DMS79 (cell line): ENCODE measurements around the gene AKR1E2.

Experiments used
- DNase-seq: peaks from one replicate; lab custom pipeline; 2025; lab: John Stamatoyannopoulos, UW

Gene AKR1E2

DNA sequence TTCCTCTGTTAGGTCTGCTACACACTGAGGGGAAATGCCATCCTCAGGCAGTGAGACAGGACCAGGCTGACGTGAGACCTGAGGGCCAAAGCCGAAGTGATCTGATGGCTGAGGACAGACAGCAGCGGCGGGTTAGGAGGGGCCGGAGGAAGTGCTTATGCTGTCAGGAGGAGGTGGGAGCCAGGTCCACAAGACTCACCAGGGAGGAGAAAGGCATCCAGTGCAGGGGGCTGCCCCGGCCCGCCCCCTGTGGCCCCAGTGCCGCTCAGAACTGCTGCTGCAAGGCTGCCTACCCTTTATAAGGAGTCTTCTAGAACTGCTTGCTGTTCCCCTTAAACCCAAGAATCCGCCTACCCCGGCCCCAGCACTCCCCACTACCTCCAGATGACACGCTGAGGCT is 19.8 kb downstream of the AKR1E2 start:
- DNase-seq, result no peak

DNA sequence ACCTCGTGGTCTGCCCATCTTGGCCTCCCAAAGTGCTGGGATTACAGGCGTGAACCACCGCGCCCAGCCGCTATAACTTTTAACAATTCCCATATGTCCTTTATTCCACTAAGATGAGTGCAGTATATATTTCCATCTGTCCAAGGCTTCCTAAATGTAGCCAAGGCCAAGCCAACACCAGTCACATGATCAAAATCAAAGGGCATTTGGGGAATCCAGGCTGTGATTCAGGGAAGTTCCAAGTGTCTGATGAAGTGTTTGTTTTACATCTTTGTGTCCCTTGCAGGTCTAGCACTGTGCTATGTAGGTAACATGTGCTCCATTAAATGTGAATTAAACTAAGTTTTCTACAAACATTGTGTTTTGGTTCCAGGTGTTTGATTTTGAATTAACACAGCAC is 20.8 kb downstream of the AKR1E2 start:
- DNase-seq, result no peak

DNA sequence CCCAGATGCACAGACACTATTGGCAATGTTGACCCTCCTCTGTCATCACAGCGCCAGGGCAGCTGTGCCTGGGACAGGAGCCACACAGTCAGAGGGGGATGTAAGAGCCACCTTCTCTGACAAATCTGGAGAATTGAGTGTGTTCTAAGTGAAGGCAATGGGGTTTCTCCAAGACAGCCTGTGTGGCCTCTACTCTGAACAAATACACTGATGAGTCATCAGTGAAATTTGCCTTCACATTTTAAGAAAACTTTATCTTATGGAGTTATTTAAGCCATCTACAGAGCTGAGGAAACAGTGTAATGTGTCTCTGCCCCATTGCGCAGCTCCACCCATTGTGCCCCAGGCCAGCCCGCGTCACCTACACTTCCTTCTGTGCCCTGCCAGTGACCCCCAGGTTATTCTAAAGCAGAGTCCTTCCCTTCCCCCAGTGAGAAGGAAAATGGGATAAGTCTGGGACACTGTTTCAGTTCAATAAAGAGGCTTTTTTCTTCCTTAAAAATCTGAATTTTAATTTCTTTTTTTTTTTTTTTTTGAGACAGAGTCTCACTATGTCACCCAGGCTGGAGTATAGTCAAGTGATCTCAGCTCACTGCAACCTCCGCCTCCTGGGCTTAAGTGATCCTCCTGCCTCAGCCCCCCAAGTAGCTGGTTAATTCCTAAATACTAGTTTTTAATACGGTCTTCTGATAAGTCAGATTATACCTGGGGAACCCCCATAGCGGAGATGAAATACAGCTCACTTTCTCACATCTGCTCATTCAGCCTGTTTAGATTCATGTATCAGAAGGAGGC is 21.8 kb downstream of the AKR1E2 start:
- DNase-seq, result no peak

DNA sequence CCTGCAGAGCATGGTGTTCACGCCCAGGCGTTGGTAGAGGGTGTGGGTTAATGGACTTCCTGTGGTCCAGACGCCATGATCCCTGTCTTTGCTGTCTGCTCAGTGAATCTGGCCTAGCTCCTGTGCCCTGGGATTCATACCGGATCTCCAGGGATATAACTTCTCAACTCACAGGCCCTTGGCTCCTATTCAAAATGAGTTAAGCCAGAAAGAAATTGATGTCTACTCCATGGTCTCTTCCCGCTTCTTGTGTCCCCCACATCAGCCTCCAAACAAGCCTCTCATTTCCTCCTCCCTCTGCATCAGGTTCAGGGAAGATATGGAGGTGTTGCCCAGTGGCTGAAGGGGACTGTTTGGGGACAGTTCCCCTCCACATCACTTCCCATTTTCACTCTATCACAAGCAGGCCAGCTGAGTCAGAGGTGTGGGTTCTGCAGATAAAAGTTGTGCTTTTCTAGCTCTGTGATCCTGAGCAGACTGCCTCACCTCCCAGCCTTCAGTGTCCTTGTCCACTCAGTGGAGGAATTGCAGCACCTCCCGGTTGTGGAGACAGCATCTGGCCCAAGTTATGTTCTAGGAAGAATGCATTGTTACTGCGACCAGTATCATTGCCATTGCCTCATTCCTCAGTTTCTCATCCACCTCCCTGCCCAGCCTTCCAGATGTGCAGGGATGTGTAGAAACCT is 22.5 kb downstream of the AKR1E2 start:
- no peak for DNase-seq

DNA sequence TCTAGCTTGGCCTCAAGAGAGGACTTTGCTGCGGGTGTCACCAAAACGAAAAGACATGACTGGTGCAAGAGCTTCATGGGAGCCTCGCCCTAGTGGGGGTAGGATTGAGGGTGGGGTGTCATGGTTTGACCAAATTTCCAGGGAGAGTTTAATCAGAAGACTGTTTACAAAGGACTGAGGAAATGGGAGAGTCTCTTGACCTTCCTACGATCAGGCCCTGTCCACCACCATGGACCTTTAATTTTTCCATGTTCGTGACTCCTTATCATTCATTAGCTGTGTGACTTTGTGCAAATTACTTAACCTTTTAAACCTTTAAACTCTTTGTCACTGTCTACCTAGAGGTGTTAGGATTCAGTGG is 23.0 kb downstream of the AKR1E2 start:
- DNase-seq, result no peak

DNA sequence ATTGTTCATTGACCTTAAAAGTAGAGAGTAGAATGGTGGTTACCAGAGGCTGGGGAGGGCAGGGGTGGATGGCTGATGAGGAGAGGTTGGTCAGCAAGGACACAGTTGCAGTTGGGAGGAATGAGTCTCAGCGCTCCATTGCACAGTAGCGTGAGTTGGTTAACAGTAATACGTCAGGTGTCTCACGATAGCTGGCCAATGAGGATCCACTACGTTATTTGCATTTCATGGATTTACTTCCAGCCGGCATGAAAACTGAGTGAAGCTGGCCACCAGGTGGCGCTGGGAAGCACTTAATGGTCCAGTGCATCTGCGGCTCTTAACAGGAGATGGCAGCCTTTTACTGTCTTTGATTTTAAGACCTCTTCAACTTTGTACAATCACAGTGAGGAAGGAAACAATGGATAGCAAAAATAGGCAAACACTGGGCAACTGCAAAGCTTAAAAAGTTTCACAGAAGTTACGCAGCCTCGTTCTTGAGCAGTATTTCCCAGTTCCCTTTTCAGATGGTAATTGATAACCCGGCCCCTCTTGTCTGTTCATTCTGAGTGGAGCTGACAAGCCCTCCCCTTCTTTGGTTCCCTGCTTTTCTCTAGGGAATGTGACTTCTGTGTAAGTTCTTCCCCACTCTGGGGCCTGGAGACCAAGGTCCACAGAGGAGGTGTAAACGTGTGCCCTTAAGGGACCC is 23.7 kb downstream of the AKR1E2 start:
- DNase-seq, result peak; percentile 18

DNA sequence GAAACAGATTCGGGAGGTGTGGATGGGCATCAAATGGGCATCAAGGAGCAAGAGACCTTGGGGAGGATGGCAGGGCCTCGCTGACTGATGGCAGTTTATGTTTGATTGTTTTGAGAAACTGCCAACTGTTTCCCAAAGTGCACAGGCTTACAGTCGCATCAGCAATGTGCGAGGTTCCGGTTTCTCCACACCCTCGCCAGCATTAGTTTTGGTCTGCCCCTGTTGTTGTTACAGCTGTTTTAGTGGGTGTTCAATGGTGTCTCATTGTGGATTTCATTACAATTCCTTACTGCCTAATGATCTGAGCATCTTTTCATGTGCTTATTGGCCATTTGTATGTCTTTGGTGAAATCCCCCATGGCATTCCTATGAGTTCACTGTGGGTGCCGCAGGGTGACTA is 24.4 kb downstream of the AKR1E2 start:
- no peak for DNase-seq

DNA sequence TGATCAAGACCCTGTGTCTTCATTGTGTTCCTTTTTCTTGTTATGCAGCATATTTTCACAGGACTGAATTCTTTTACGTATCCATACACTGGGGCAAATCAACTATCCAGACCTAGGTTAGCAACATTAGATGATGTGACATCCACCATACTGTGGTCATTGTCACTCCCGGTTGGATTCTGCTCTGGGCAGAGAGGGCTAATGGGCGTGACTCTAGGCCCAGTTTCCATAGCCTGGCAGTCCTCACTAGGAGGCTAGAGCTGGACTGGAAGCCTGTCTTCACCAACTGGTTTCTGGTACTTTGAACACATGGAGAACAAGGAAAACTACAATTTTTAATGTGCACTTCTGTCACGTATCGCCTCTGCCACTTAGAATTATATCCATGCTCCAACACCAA is 25.2 kb downstream of the AKR1E2 start:
- no peak for DNase-seq

DNA sequence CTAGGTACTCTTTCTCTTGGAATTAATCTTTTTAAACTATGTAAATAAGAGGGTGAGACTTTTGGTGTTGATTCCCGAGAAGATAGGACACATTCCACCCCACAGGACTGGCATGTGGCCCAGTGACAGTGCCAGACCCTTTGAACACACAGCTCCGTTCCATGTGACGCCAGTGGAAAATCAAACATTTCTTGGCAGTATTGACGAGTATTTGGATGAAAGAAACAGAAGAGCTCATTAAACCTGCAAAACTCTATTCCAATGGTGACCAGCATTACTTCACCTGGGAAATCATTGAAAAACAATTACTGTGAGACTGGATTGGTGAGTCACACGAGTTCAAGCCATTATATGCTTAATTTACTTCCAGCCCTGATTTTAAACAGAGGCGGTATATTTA is 25.8 kb downstream of the AKR1E2 start:
- DNase-seq, result no peak

DNA sequence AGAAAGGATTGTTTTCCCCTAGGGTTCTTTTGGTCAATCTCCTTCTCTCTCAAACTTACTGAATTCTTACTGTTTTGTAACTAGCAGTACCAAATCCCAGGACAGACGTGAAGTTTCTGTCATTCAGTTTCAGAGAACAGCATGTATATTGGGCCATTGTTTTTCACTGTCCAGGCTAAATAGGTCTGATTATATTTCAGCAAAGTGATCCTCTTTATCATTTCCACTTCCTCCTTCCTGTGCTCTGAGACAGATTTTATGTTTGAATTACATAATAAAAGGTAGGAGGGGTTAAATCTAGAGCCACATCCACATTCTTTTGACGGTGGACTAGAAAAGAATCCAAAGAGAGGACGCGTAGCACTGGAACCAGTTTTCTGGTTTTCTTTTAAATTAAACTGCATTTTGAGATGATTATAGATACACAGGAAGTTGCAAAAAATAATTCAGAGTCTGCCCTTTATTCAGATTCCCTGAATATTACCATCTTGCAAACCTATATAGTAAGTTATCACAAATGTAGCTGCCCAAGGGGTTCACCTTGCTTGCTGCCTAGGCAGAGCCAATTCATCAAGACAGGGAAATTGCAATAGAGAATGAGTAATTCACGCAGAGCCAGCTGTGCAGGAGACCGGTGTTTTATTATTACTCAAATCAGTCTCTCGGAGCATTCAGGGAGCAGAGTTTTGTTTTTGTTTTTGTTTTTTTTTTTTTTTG is 40.1 kb downstream of the AKR1E2 start:
- no peak for DNase-seq

DNA sequence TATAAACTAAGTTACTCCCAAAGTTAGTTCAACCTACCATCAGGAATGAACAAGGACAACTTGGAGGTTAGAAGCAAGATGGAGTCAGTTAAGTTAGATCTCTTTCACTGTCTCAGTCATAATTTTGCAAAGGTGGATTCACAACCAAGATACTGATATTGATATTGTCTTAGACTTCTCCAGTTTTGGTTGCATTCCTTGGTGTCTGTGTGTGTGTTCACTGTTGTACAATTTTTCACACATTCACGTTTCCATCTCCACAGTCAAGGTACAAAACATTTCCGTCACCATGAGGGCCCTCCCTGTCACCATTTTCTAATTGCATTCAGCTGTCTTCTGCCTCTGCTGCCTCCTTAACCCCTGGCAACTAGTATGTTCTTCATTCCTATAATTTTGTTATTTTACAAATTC is 41.1 kb downstream of the AKR1E2 start:
- no peak for DNase-seq

DNA sequence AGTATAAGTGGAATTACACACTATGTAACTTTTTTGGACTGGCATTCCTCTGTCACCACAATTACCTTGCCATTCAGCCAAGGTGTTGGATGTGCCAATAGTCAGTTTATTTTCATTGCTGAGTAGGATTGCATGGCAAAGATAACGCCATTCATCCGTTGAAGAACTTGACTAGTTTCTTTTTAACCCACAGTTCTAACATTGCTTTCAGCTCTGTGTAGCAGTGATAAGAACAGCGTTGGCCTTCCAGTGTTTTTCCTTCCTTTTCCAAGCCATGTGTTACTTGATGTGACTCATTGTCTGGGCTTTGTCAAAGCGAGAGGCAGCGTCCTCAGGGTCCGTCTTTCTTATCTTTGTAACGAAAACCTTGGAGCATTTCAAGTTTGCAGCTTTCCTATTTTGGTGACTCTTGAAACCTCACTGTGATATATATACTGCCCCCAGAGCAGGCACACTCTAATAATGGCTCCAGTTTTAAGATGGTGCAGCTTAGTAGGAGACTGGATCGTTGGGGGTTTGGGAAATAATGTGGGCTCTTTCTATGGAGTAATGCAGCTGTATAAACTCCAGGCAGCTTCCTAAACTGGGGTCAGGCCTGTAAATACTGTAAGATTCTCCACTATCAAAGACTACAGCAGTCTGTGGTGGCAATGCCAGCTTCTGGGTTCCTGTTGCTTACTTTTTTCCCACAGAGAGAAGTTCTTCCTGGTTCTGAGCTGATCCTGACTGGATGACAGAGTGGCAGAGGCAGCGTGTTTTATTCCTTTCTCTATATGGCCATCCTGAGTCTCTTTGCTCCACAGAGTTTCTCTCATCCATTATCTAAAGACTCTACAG is 41.7 kb downstream of the AKR1E2 start:
- no peak for DNase-seq

DNA sequence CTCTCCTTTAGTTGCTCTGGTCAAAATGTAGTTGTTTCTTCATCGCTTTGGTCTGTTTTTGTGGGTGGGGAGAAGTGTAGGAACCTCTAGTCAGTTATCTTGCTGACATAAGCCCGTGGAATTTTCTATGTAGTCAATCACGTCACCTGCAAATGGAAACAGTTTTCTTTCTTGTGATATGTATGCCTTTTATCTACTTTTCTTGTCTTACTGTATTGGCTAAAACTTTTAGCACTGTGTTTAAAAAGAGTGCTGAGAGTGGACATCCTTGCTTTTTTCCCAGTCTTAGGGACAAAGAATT is 42.3 kb downstream of the AKR1E2 start:
- no peak for DNase-seq

DNA sequence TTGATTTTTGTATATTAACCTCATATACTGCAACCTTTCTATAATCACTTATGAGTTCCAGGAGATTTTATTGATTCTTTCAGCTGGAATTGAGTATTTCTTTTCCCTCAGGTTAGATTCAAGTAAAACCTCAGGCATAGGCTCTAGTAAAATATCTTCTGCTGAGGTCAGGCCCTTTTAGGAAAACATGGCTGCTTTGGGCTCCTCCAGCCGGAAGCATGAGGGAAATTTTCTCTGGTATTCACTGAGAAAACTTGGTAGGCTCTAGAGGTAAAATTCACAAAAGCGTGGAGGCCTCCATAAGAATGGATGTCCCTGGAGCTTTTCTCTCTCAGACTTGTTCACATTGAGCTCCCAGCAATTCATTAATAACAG is 56.7 kb downstream of the AKR1E2 start:
- DNase-seq, result no peak

DNA sequence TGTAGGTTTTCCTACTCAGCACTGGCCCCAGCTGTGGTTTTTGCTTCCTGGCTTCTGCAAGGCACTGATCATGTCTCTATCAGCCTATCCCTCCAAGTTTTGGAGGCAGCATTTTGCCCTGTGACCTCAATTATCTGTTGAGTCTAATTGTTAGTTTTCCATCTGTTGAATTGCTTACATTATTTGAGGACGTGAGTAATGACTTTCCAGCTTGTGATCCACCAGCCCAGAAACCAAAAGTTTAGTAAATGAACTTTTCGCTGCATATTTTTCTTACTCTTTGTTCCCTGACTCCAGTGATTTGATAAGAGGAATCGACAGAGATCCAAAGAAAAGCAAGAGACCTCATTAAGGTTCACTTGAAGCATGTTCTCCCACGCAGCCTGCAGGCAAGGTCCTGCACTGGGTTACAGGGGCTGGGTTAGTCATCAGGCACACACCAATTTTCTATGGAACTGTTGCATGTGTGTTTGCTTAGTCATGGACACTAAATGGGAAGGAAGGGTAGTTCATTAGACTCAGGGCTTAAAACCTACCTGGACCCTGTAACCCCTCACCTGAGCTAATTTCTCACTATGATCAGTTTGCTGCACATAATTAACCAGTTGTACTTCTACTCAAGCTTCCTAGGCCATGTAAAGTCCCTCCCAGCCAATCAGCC is 57.2 kb downstream of the AKR1E2 start:
- no peak for DNase-seq

DNA sequence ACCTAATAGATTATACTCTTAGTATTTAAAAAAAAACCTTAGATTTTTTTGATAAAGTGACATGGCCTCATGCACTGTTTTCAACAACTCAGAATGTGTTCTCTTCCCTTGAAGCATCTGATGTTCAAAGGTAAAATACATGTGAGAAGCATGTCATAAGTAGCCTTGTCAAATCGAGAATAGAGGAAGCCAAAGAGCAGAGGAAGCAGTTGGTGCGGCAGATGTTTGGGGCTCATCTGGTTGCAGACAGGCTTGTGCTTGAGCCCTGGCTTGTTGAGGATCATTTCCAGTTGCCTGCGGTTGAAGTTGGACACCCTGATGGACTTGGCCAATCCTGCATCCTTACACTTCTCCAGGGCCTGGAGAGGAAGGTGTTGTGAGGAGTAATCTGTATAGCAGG is 59.2 kb downstream of the AKR1E2 start:
- no peak for DNase-seq

DNA sequence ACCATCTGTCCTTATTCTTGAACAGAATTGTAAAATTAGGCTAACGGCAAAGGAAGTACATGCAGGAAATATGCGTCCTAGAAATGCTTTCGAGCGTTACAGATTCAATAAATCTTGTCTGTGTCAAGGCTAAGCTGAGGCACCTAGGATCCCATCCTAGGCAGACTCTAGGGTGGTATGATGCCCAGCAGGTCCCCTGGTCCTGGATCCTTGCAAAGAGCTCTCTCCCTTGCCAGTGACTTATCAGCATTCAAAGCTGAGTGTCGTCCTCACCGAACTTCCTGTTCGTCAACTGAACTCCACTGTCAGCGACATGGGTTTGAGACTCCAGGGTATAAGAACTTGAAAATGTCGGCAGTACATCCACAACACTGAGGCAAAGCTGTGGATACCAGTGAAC is 61.5 kb downstream of the AKR1E2 start:
- DNase-seq, result no peak

DNA sequence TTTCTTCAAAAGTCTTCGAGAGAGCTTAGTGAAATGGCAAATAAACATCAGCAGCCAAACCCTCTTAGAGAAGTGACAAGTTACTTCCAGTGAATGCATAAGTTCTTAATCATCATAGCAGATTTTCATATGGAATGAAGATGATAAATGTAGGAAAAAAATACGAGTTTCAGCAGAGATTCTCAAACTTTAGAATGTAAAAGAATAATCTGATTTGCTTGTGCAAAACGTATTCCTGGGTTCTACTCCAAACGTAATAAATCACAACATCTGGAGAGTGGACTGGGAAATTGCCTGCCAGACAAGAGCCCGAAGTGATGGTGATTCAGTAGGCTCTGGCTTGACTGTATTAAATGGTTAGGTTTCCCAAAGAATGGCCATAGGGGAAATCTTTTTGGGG is 62.2 kb downstream of the AKR1E2 start:
- DNase-seq, result no peak

DNA sequence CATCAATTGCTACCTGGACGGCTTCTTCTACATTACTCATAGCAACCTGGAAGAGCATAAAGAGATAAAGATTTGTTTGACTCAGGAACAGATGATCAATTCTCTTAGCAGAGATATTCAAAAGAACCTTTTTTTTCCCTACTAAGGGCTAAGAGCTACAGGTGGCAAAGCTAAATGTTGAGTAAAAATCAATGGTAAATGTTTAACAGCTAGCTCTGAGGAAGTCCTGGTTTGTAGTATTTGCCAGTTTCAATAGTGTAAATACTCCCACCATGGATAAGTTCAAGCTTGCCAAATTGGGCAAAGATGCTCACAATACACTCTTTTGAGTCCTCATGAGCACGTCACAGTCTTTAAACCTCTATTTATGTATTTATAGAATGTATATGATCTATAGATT is 64.0 kb downstream of the AKR1E2 start:
- no peak for DNase-seq

DNA sequence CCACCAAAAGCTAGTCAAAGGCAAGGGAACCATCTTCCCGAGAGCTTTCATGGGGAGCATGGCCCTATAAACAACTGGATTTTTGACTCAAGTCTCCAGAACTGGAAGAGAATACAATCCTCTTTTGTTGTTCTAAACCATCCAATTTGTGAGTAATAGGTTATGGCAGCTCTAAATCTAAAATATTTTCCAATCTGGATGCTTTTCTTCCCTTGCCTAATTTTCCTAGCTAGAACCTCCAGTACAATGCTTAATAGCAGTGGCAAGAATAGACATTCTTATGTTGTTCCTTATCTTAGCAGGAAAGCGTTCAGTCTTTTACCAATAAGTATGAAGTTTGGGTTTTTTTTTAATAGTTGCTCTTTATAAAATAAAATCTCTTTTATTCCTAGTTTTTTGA is 66.7 kb downstream of the AKR1E2 start:
- no peak for DNase-seq

DNA sequence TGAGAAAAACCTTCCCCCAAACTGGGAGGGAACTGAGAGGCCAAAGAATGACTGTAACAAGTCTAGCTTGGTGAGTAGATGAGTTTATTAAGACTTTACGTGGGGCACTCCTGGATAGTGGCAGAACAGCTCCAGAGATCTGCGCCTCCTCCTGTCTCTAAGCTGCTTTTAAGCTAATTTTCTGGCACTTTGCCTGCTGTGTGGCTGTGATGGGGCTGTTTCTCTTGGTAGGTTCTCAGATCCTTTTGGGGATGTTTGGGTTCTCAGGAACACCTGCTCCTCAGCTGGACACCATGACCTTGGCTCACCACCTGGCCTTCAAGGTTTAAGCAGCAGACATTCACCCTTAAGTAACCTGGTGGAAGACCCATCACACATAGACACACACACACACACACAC is 68.3 kb downstream of the AKR1E2 start:
- no peak for DNase-seq
